Liver (tissue), 9 donors: Measurements from ENCODE around the gene NDUFS7. TPM values are rescaled to one million over a fixed set of nuclear protein-coding genes. Genes with fewer than 3 reads are reported as not detected.
A peak's percentile ranks its signal among the peaks of the same experiment; 100 is the strongest.

Source experiments
- DNase-seq: peaks from one replicate; pipeline ENCODE4 v3.0.0-alpha.2; 2017; ENCODE audit warnings: low spot score
- H3K27ac ChIP-seq, 2 donors: one replicate each; pipeline ENCODE4 v1.7.0; 2013; ENCODE audit warnings: inconsistent platforms in 2 of 2, low read length in 2 of 2, control low read depth in 1 of 2, low read depth in 1 of 2, mild to moderate bottlenecking in 1 of 2
- H3K27me3 ChIP-seq, 4 donors: one replicate each; pipeline versions ENCODE4 v1.6.1 to v1.7.0; 2013; ENCODE audit warnings: low read length in 3 of 4, inconsistent platforms in 1 of 4, mild to moderate bottlenecking in 1 of 4, moderate library complexity in 1 of 4; ENCODE audit not compliant: control insufficient read depth in 4 of 4, insufficient read depth in 4 of 4
- H3K36me3 ChIP-seq, 4 donors: one replicate each; pipeline versions ENCODE4 v1.6.1 to v1.7.0; 2013; ENCODE audit warnings: low read length in 3 of 4, mild to moderate bottlenecking in 3 of 4, low read depth in 1 of 4, moderate library complexity in 1 of 4; ENCODE audit not compliant: control insufficient read depth in 4 of 4, insufficient read depth in 3 of 4
- H3K4me1 ChIP-seq, 4 donors: one replicate each; pipeline versions ENCODE4 v1.6.1 to v1.7.0; 2013; ENCODE audit warnings: low read length in 3 of 4, mild to moderate bottlenecking in 3 of 4, moderate library complexity in 1 of 4; ENCODE audit not compliant: control insufficient read depth in 4 of 4, insufficient read depth in 4 of 4
- H3K4me3 ChIP-seq, 3 donors: one replicate each; pipeline versions ENCODE4 v1.6.1 to v1.7.0; 2013; ENCODE audit warnings: low read length in 3 of 3, control low read depth in 1 of 3, low read depth in 1 of 3, mild to moderate bottlenecking in 1 of 3
- H3K9ac ChIP-seq, 2 donors: one replicate each; pipeline ENCODE4 v1.7.0; 2013; ENCODE audit warnings: low read length in 2 of 2, mild to moderate bottlenecking in 2 of 2, moderate library complexity in 2 of 2, control low read depth in 1 of 2, low read depth in 1 of 2
- H3K9me3 ChIP-seq, 4 donors: one replicate each; pipeline versions ENCODE4 v1.6.1 to v1.7.0; 2013; ENCODE audit warnings: low read length in 3 of 4; ENCODE audit not compliant: control insufficient read depth in 4 of 4
- EGR1 ChIP-seq, 2 donors: IDR thresholded peaks; 2 replicates each; pipeline ENCODE4 v1.6.1; 2016 to 2018; ENCODE audit warnings: antibody characterized with exemption in 2 of 2, low read depth in 2 of 2
- FOXA1 ChIP-seq: IDR thresholded peaks from 2 replicates; pipeline ENCODE4 v1.6.1; 2016; ENCODE audit warnings: antibody characterized with exemption
- FOXA2 ChIP-seq: IDR thresholded peaks from 2 replicates; pipeline ENCODE4 v1.6.1; 2016; ENCODE audit warnings: antibody characterized with exemption
- GABPA ChIP-seq, 2 donors: IDR thresholded peaks in 1 of 2; conservative IDR thresholded peaks in 1 of 2; 2 replicates each; pipeline ENCODE4 v1.6.1; 2016; ENCODE audit warnings: antibody characterized with exemption in 2 of 2, mild to moderate bottlenecking in 1 of 2, moderate library complexity in 1 of 2
- HNF4A ChIP-seq, 2 donors: conservative IDR thresholded peaks; 2 replicates each; pipeline ENCODE4 v1.6.1; 2016; ENCODE audit warnings: antibody characterized with exemption in 2 of 2, mild to moderate bottlenecking in 2 of 2
- HNF4G ChIP-seq: IDR thresholded peaks from 2 replicates; pipeline ENCODE4 v1.6.1; 2016; ENCODE audit warnings: antibody characterized with exemption
- JUND ChIP-seq, 2 donors: IDR thresholded peaks; 2 replicates each; pipeline ENCODE4 v1.6.1; 2016; ENCODE audit warnings: antibody characterized with exemption in 2 of 2
- NR2F2 ChIP-seq: IDR thresholded peaks from 2 replicates; pipeline ENCODE4 v1.6.1; 2016; ENCODE audit warnings: antibody characterized with exemption
- RAD21 ChIP-seq, 2 donors: IDR thresholded peaks; 2 replicates each; pipeline ENCODE4 v1.6.1; 2016; ENCODE audit warnings: antibody characterized with exemption in 2 of 2, mild to moderate bottlenecking in 2 of 2
- RXRA ChIP-seq, 2 donors: IDR thresholded peaks; 2 replicates each; pipeline ENCODE4 v1.6.1; 2017 to 2018; ENCODE audit warnings: antibody characterized with exemption in 2 of 2, mild to moderate bottlenecking in 1 of 2
- SP1 ChIP-seq: IDR thresholded peaks from 2 replicates; pipeline ENCODE4 v1.6.1; 2018; ENCODE audit warnings: antibody characterized with exemption, mild to moderate bottlenecking
- TAF1 ChIP-seq: conservative IDR thresholded peaks from 2 replicates; pipeline ENCODE4 v1.6.1; 2016; ENCODE audit warnings: antibody characterized with exemption, mild to moderate bottlenecking
- YY1 ChIP-seq: IDR thresholded peaks from 2 replicates; pipeline ENCODE4 v1.6.1; 2016; ENCODE audit warnings: antibody characterized with exemption, mild to moderate bottlenecking
- ZBTB33 ChIP-seq: IDR thresholded peaks from 2 replicates; pipeline ENCODE4 v1.6.1; 2016; ENCODE audit warnings: antibody characterized with exemption
- WGBS: extraction: QIAGEN DNeasy Blood & Tissue Kit; methylation state at CpG from one replicate; pipeline ENCODE4 v1.1.7; 2013; 5-methylcytosine and 5-hydroxymethylcytosine counted together
- polyA plus RNA-seq, 2 donors: library from polyadenylated mRNA; stranded (reverse) in 1 of 2; unstranded in 1 of 2; fragments of 200-250 nt in 1 of 2; fragments of >200 nt in 1 of 2; fragmentation: Nextera tagmentation in 1 of 2; extraction: Ambion mirVana in 1 of 2; gene quantifications; one replicate each; pipeline versions ENCODE4 v1.2.1 to v1.2.3, GENCODE V29; 2013 to 2015
- total RNA-seq, 2 donors: library from RNA; depleted of rRNA; stranded (reverse); fragments of >200 nt; gene quantifications; one replicate each; pipeline ENCODE4 v1.2.3, GENCODE V29; 2014
- TF ChIP-seq, protein P1 (sequence below): IDR thresholded peaks from 2 replicates; pipeline ENCODE4 v1.6.1; 2016; ENCODE audit warnings: antibody characterized with exemption
- TF ChIP-seq, protein P2 (sequence below): IDR thresholded peaks from 2 replicates; pipeline ENCODE4 v1.6.1; 2016; ENCODE audit warnings: antibody characterized with exemption
- donor health status: healthy.
- donor health status: healthy.
- donor health status: healthy.
- donor health status: healthy.
- donor health status: healthy.

Gene NDUFS7
- total and polyA plus RNA-seq, 4 donors = 54.4 to 185 (median 128) TPM

- Histone ChIP-seq H3K4me3 (no peak overlapping the region), H3K9ac (peak overlapping the region in 1 of 2 donors; percentile 1), H3K27me3 (no peaks in the 10 kb centered on the region), H3K36me3 (peaks cover 11 to 22% (median 16%) of the 10 kb centered on the region in 4 donors), H3K9me3 (no peaks in the 10 kb centered on the region), H3K4me1 (peaks cover 30 to 58% (median 47%) of the 10 kb centered on the region in 4 donors), H3K27ac (peak overlapping the region; percentile 81 to 91)
- no peak for DNase-seq
- 77% methylated on average over 21 of the region's 21 CpGs for WGBS
- TF ChIP-seq YY1 (no peak), JUND (IDR thresholded peaks at IDR 0.05) (no peak), HNF4A (conservative IDR thresholded peaks at IDR 0.05) (peak in 1 of 2 donors; percentile 4), FOXA1 (no peak), SP1 (no peak), GABPA (IDR thresholded peaks at IDR 0.05 in 1 of 2, conservative IDR thresholded peaks at IDR 0.05 in 1 of 2) (no peak), NR2F2 (no peak)
- TF ChIP-seq, protein P1, sequence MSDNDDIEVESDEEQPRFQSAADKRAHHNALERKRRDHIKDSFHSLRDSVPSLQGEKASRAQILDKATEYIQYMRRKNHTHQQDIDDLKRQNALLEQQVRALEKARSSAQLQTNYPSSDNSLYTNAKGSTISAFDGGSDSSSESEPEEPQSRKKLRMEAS = no peak
- TF ChIP-seq, protein P2, sequence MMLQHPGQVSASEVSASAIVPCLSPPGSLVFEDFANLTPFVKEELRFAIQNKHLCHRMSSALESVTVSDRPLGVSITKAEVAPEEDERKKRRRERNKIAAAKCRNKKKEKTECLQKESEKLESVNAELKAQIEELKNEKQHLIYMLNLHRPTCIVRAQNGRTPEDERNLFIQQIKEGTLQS = no peak
These were observed 33.4 kb downstream of the NDUFS7 start for GRCh38 chr19:1417145-1417544.

DNA sequence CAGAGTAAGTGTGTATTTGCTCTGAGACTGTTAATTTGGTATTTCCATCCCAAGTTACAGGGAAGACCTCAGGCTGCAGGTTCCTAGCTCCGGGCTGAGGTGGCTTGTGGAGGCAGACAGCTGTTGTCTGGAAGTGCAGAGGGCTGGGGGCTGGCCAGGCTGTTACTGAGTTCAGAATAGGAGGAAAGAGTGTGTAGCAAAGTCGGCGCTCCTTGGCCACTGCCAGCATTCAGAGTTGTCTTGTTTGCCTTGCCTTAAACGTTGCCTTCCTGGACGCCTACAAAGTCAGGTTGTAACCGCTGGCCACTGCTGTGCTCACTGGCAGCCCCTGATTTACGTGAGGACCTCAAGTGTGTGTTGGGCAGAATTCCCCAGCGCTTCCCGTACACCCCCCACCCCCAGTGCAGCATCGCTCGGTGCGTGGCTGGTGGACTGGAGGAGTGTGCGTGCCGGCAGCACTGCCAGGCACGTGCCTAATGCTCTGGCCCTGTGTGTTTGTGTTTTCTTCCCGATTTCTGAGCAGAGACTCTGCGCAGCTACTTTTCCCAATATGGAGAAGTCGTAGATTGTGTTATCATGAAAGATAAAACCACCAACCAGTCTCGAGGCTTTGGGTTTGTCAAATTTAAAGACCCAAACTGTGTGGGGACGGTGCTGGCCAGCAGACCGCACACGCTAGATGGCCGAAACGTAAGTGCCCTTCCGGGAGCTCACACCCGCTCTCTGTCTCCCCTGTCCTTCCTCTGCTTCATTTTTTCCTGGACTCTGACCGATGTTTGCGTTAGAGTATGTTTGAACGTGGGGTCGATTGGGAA lies 34.2 kb downstream of the NDUFS7 start:
- Histone ChIP-seq H3K9me3 (no peaks in the 10 kb centered on the region), H3K4me3 (no peak overlapping the region), H3K9ac (peak overlapping the region; percentile 1 to 41), H3K36me3 (peaks cover 17 to 23% (median 19%) of the 10 kb centered on the region in 4 donors), H3K27me3 (no peaks in the 10 kb centered on the region), H3K27ac (peak overlapping the region; percentile 65 to 84), H3K4me1 (peaks cover 25 to 57% (median 47%) of the 10 kb centered on the region in 4 donors)
- DNase-seq = no peak
- WGBS = 58% methylated on average over 30 of the region's 30 CpGs
- TF ChIP-seq HNF4G (no peak), RAD21 (IDR thresholded peaks at IDR 0.05) (peak in 1 of 2 donors; percentile 4), EGR1 (IDR thresholded peaks at IDR 0.05; ENCODE audit: low read depth in 2 of 2) (no peak), HNF4A (conservative IDR thresholded peaks at IDR 0.05) (peak; percentile 51 to 64), GABPA (IDR thresholded peaks at IDR 0.05 in 1 of 2, conservative IDR thresholded peaks at IDR 0.05 in 1 of 2) (no peak), RXRA (IDR thresholded peaks at IDR 0.05) (peak; percentile 16 to 20)

- Histone ChIP-seq H3K27me3 (no peaks in the 10 kb centered on the region), H3K4me3 (no peak overlapping the region), H3K4me1 (peaks cover 19 to 60% (median 48%) of the 10 kb centered on the region in 4 donors), H3K9me3 (no peaks in the 10 kb centered on the region), H3K36me3 (peaks cover 18 to 28% (median 22%) of the 10 kb centered on the region in 4 donors), H3K27ac (peak overlapping the region; percentile 65 to 84), H3K9ac (peak overlapping the region in 1 of 2 donors; percentile 11)
- no peak for TF ChIP-seq ZBTB33
- no peak for TF ChIP-seq HNF4G
- no peak for TF ChIP-seq YY1
- no peak for TF ChIP-seq TAF1
- no peak for TF ChIP-seq GABPA (IDR thresholded peaks at IDR 0.05 in 1 of 2, conservative IDR thresholded peaks at IDR 0.05 in 1 of 2)
- TF ChIP-seq, protein P1 = no peak
- TF ChIP-seq FOXA2 = no peak
- no peak for TF ChIP-seq SP1
- TF ChIP-seq RXRA (IDR thresholded peaks at IDR 0.05) = no peak
- TF ChIP-seq FOXA1 = no peak
- TF ChIP-seq HNF4A (conservative IDR thresholded peaks at IDR 0.05) = no peak
- TF ChIP-seq NR2F2 = no peak
- TF ChIP-seq JUND (IDR thresholded peaks at IDR 0.05) = no peak
- WGBS = 82% methylated on average over 13 of the region's 13 CpGs
- DNase-seq = no peak
These were observed 34.7 kb downstream of the NDUFS7 start for GRCh38 chr19:1418496-1418775.
